Measurements from ENCODE around the gene TRIM47.

TRIM47 gene

GRCh38 chr17:75828076-75828400, 50.3 kb downstream of the TRIM47 start:
- no peak for FAIRE-seq

GRCh38 chr17:75827308-75828075, 50.9 kb downstream of the TRIM47 start:
- no peak for FAIRE-seq

GRCh38 chr17:75826561-75827307, 51.6 kb downstream of the TRIM47 start:
- no peak for FAIRE-seq

- no peak for FAIRE-seq
Observed at GRCh38 chr17:75825748-75826370, 52.5 kb downstream of the TRIM47 start.

GRCh38 chr17:75825149-75825552, 53.2 kb downstream of the TRIM47 start:
- no peak for FAIRE-seq

GRCh38 chr17:75824666-75825065, 53.7 kb downstream of the TRIM47 start:
- no peak for FAIRE-seq

Data from TTC549 (cell line).